HS-27A (cell line): ENCODE results near the gene CTNNA3.
A peak's percentile ranks its signal among the peaks of the same experiment; 100 is the strongest.
"Not testable (repeated sequence)": the region's sequence is repeated elsewhere in the genome, so short reads cannot be mapped to it uniquely, and the experiment has no call there.

ENCODE experiments used
- DNase-seq: peaks from one replicate; pipeline ENCODE4 v3.0.0-alpha.2; 2012; ENCODE audit warnings: low read depth, missing footprints

CTNNA3 gene

DNA sequence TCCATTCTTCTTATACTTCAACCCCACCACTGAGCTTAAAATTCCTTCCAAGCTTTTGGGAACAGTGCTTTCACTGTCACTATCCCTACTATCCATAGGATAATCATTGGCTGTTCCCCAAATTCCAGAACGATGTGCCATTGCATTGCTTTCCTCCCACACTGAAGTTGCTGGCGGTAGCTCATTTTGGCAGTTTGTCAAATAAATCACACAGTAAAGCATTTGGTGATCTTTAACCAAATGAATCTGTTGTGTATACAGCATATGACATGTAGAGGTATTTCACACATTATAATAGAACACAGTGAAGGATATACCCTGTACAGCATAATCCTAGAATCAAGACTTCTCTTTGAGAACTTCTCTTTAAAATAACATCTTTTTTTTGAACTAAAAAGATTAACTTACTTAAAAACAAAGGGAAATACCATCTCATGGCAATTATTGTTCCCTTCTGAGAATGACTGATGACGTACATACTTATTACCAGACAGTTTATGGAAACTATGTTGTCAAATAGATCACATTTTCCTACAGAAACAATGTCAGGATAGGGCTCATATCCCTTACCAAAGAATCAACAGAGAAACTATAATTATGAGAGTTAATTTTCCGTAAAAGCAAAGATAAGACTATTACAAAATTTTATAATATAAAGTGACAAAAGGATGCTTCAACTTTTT, 93.6 kb downstream of the CTNNA3 start:
- DNase-seq = peak; percentile 72

DNA sequence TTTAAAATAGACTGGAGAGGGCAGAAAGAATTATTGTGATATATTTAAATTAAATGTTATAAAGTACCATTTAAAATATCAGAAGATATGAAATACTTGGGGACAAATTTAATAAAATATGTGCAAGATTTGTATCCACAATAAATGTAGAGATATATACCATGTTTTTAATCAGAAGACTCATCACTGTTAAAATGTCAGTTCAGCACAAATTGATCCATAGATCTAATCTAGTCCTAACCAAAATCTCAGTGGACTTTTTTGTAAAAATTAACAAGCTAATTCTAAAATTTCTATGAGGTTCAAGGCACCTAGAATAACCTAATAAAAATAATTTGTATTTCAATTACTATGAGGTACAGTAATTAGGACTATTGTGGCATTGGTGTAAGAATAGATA, 96.4 kb downstream of the CTNNA3 start:
- DNase-seq = no peak

DNA sequence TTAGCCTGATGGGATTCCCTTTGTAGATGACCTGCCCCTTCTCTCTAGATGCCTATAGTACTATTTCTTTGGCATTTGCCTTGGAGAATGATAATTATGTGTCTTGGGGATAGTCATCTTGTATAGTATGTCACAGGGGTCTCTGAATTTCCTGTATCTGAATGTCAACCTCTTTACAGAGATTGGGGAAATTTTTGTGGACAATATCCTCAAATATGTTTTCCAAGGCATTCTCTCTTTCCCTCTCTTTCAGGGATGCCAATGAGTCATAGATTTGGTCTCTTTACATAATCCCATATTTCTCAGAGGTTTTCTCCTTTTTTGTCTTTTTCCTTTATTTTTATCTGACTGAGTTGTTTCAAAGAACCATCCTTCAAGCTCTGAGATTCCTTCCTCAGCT, 99.4 kb downstream of the CTNNA3 start:
- no peak for DNase-seq

DNA sequence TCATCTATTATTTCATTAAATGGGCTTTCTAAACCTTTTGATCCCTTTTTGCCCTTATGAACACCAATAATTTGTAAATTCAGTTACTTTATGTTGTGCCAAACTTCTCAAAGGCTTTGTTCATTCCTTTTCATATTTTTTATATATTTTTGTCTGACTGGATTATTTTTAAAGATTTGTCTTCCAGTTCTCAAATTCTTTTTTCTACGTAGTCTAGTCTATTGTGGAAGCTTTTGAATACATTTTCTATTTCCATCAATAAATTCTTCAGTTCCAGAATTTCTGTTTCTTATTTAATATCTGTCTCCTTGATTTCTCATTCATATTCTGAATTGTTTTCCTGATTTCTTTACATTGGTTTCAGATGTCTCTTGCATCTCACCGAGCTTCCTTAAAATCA, 108.2 kb downstream of the CTNNA3 start:
- no peak for DNase-seq

DNA sequence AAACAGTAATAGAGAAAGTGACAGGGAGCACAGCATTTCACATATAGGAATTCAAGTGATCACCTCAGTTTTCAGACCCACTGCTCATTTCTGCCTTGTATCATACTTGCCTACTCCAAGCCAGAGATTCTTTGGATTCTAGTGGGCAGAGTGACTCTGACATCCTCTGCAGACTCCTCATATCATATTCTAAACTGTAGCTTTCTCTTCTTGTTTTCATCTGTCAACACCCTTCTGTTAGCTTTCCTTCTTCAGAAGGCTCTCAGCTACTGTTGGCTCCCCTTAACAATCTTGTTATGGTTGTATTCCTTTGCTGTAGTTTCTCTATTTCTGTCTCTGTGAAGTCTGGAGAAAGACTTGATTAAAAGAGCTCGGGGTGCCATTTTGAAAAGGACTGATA, 120.5 kb downstream of the CTNNA3 start:
- no peak for DNase-seq

DNA sequence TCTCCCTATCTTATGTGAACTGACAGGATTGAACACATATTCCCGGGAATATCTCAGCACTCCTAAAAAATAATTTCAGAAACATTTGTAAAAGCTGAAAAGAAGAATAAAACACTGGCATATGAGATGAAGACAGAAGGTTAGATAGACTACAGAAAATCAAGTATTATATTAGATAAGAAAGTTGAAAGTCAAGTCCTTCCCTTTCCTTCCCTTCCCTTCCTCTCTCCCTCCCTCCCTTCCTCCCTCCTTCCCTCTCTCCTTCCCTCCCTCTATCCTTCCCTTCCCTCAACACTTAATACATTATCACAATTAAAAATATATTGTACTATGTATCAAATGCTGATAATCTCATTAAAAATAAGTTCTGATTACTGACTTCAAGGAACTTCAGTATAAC, 122.5 kb downstream of the CTNNA3 start:
- no peak for DNase-seq

DNA sequence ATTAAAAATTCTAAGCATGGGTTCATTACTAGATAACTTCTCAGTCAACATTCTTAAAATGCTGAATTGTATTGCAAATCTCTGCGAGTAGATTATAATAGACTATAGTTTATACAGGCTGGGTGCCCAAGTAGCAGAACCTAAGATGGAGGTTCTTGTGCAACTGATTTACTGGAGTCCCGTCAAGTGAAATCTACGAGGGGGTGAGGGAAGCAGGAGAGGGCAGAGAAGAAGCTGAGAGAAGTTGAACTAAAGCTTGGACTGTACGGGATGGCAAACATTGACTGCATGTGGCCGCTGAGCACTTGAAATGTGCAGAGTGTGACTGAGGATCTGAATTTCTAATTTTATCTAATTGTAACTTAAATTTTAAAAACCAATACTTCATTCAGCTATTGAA, 124.5 kb downstream of the CTNNA3 start:
- DNase-seq = no peak

DNA sequence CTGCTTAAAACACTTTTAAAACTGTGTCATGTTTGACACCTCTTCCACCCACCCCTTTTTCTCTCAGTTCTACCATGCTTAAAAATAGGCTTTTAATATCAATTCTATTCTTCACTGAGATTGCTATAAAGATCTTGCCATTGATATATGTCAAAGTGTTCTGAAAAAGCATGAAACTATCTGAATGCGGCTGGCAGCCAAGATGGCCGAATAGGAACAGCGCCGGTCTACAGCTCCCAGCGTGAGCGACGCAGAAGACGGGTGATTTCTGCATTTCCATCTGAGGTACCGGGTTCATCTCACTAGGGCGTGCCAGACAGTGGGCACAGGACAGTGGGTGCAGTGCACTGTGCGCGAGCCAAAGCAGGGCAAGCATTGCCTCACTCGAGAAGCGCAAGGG, 137.7 kb downstream of the CTNNA3 start:
- DNase-seq = not testable (repeated sequence)

DNA sequence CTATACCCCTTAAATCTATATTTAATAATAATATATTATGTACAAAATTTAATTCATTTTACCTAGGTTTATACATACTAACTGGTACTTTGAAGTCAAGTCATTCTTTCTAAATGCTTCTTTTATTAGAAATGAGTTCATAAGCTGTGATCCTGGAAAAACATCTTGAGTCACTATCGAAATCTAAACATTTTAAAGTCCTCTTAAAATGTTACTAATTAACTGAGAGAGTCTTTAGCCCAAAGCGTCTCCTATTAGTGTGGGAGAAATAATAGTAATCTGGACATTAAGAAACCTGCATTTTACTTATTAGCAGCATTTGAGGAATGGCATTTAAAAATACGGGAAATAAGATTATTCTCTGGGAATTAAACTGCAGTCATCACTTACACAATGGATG, 142.7 kb downstream of the CTNNA3 start:
- no peak for DNase-seq

DNA sequence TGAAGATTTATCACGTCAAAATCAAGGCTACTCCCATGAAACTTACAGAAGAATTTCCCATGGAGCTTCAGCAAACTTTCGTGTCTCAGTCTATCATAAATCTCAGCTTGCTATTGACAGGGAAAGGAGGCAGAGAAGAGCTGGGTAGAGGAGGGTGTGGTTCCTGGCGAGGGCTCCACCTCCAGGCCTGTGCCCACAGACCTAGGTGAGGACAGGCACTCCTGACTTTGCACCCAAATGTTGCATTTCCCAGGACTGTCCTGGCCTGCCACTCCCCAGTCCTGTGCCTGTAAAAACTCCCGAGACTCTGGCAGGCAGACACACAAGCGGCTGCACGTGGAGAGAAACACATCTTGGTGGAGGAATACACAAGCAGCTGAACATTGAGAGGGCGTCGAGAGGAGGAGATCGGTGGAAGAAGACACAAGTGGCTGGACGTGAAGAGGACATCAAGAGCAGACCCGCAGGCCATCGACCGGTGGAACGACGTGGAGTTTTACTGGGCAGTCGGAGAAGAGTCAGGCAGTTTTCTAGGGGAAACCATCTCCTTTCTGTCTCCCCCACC, 145.1 kb downstream of the CTNNA3 start:
- no peak for DNase-seq

DNA sequence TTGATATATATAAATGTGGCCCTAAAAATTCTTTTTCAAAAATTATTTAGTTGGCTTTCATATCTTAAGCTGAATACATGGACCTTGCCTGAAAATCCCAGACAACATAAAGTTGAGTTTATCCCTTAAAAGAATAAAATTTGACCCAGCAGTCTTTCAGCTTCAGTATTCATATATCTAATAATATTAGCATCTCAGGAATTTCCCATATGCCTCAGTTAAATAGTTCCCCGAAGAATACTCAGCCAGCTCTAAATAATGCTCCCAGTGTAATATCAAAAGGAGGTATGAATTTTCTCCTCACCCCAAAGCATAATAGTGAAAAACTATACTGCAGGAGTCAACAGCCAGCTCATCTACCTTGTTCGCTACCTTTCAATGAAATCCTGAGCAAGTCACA, 145.9 kb downstream of the CTNNA3 start:
- no peak for DNase-seq

DNA sequence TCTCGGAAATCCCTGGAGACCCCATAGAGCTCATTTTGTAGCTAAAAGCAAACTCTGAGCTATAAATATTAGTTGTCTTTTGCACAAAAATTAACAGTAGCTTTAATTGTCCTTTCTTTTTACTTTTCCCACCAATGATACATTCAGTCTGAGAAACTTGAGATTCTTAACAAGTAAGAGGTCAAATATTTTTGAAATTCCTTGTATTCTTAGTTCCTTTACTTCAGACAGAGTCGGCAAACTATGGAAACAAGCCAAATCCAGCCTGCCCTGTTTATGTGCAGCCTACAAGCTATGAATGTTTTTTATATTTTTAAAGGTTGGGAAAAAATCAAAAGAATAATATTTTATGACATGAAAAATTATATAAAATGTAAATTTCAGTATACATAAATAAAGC, 146.6 kb downstream of the CTNNA3 start:
- peak; percentile 27 for DNase-seq

DNA sequence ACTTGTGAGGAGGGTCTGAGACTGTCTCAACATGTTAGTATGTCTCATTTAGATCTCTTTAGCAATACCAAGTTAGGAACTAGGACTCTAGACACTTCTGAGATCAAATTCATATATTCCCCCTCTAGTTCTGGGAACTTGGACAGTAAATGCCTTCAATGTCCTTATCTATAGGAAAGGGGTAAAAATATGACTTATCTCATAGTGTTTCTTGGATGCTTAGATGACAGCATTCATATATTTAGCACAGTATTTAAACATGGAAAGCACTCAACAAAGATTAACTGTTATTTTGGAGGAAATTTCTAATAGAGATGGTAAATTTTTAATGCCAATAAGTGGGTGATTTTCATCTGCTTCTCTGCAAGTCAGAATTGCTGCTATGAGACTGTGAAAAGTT, 154.6 kb downstream of the CTNNA3 start:
- no peak for DNase-seq

DNA sequence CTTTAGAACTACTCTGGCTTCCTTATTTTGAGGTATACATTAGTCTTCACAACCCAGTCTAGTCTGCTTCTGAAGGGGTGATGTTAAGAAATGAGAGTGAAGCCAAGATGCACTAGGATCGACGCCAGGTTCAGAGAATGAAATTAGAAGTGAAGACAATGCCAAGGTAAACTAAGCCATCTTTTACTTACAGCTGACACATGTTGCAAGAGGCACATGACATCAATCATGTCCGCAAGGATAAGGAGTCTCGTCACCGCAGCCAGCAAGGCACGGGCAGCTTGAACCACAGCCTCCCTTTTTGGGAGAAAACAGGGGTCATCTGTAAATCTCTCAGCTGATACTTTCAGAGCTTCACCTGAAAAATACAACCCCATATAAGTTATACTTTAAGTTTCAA, 156.7 kb downstream of the CTNNA3 start:
- no peak for DNase-seq

DNA sequence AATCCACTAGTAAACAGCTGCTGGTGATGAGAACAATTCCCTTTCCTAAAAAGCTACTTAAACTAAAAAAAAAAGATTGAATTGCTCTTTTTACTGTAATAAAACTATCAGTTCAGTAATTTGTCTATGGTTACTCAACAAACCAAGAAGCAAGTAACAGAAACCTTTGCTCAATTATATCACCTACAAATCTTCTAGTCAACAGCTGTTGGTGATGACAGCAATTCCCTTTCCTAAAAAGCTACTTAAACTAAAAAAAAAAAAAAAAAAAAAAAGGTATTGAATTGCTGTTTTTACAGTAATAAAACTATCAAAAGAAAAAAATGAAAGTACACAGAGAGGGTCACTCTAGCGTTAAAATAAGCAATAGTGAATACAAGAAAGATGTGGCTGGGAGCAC, 158.1 kb downstream of the CTNNA3 start:
- DNase-seq = no peak

DNA sequence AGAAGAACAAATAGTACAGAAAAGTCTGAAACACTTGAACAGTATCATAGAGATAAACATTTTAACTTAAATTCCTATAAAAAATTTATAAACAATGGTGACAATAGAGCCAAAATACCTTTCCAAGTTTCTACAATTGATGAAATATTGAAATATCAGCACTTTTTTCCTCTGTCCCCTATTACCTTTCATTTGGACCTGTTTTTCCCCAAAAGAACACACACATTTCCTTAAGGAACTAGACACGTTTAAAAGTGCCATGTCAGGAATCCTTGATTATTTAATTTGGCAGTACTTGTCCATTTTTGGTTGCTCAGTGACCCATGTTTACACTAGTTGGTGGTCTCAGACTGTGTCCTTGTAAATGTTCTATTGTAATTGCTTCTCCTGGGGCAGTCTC, 162.6 kb downstream of the CTNNA3 start:
- DNase-seq = no peak

DNA sequence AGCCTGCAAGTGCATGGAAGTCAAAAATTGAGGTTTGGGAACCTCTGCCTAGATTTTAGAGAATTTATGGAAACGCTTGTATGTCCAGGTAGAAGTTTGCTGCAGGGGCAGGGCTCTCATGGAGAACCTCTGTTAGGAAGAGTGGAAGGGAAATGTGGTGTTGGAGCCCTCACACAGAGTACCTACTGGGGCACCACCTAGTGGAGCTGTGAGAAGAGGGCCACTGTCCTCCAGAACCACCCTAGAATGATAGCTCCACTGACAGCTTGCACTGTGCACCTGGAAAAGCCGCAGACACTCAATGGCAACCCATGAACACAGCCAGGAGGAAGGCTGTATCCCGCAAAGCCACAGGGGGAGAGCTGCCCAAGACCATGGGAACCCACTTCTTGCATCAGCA, 165.0 kb downstream of the CTNNA3 start:
- DNase-seq = not testable (repeated sequence)

DNA sequence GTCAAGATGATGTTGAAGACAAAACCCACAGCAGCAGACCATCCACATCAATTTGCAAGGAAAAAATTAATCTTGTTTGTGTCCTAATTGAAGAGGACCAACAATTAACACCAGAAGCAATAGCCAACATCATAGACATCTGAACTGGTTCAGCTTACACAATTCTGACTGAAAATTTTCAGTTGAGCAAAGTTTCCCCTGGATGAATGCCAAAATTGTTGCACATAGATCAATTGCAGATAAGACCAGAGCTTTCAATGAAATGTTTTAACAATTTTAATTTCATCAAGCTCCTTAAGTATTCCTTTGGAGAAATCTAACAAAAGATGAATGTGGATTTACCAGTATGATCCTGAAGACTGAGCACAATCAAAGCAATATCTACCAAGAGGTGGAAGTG, 168.6 kb downstream of the CTNNA3 start:
- no peak for DNase-seq

DNA sequence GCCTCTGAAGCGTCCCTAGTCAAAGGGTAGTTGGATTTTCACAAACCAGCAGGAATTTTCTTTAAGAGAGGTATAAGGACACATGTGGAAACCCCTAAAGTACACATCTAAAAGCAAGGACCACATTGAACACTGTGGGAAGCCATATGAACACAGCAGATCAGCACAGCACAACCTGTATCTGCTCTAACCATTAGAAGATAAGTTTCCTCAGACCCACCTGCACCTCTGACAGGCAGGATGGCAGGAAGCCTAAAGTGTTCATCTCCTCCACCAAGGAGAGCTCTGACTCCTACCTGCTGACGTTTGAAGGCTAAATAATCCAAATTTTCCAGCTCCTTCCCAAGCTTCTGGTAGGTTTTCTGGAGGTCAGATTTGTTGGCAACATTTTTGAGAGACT, 174.4 kb downstream of the CTNNA3 start:
- DNase-seq = no peak

DNA sequence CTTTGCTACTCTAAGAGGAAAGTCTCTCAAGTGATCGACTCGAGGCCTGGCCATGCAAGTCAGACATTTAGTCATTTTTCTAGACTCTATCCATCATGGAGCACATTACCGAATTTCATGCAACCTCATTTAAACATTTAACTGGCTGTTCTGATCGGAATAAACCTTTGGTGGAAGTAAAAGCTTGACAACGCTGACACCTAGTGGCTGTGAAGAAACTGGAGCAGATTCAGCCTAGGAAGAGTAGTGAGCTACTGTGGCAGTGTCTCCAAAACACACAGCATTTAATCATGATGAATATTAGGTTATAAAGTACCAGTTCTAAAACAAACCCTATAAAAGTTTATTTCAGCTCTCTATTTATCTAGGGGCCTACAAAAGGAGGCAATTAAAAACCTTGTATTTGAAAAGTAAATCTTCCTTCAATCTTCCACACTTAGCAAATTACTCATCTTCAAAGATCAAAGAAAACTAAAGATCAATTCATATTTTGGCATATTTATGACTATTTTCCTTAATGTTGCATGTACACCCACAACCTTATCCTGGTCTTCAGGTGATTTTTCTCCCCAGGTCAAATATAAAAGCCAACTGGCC, 175.0 kb downstream of the CTNNA3 start:
- peak; percentile 17 for DNase-seq

DNA sequence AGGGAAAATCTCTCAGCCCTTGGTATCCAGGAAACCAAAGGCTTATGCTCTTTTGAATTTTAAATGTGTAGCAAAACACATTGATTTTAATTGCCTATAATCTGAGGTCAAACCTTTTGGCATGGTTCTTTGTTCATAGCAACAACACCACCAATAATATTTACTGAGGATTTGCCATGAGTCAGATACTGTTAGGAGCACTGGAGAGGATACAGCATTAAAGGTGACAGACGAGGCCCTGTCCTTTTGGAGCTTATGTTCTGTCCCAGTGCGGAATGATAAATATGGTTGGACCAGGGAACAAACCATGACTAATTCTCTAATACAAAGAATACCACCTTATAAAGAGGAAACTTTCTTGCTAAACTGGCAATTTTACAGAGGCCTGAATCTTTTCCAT, 176.6 kb downstream of the CTNNA3 start:
- no peak for DNase-seq

DNA sequence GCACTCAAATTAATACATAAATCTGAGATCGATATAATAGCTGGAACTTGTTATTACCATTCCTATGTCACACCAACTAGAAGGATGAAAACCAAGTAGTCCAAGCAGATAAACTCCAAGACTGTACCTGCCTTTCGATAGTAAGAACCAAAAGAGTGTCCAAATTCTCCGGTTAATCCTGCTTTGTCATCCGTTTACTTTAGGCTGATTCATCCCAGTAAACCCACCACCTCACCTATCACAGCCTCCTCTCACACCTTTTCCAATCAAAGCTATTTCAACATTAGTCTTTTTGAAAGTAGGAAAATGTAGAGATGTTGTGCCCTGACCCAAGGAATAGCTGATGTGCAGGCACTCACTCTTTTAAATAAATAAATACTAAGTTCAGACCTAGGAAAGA, 177.2 kb downstream of the CTNNA3 start:
- no peak for DNase-seq

DNA sequence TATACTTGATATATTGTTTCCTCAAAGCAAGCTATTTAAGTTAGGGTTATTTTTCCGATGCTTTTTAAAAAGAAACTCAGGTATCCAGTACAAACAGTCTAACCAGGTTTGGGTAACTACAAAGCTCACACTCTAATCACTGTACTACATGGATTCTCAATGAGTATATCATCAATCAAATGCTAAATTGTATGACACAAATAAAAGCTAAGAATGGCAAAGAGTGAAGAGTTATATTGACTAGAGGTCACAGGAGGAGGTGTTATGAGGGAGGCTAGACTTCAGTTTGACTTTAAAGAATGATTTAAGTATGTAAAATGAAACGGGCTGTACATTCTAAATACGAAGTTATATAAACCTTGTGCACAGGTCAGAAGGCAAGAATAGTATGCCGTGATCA, 178.0 kb downstream of the CTNNA3 start:
- DNase-seq = no peak

DNA sequence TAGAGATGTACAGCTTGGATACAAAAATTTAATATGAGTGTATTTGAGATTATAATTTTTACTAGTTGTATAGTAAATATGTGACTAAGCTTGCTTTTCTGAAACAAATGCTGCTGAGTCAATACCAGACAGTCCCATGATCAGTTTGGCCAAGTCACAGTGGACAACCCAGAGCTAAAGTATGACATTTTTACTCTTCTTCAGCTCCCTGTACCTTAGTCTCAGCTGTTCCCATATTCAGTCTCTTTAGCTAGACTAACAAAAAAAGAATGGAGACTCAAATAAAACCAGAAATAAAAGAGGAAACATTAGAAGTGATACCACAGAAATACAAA, 189.3 kb downstream of the CTNNA3 start:
- no peak for DNase-seq
